GM12801 (cell line): Measurements from ENCODE around the gene BPIFB3.

Experiments used
- CTCF ChIP-seq: IDR thresholded peaks from one replicate; pipeline ENCODE4 v1.5.1; 2011; ENCODE audit warnings: control low read depth; ENCODE audit not compliant: insufficient read length; ENCODE audit errors: extremely low read depth

The BPIFB3 gene

GRCh38 chr20:33024243-33024560 lies 29.5 kb upstream of the BPIFB3 start:
- no peak for TF ChIP-seq CTCF

GRCh38 chr20:33024609-33025317 lies 28.9 kb upstream of the BPIFB3 start:
- no peak for TF ChIP-seq CTCF

GRCh38 chr20:33025318-33025876 lies 28.3 kb upstream of the BPIFB3 start:
- no peak for TF ChIP-seq CTCF

- no peak for TF ChIP-seq CTCF
Measured at GRCh38 chr20:33026072-33026778, 27.5 kb upstream of the BPIFB3 start.

GRCh38 chr20:33026779-33027759 lies 26.6 kb upstream of the BPIFB3 start:
- TF ChIP-seq CTCF: no peak

GRCh38 chr20:33027769-33028751 lies 25.6 kb upstream of the BPIFB3 start:
- TF ChIP-seq CTCF: no peak
